Peyer's patch (tissue), 4 donors: Measurements from ENCODE around the gene RACK1.

ENCODE experiments used
- CTCF ChIP-seq, 6 experiments: fragments of 450-650 bp in 4 of 6; fragments of 200-600 bp in 2 of 6; sonication (generic) in 1 of 6; IDR thresholded peaks; one replicate each; pipeline ENCODE4 v1.5.1; 2017 to 2019; ENCODE audit warnings: antibody characterized with exemption in 6 of 6, mild to moderate bottlenecking in 3 of 6, moderate library complexity in 1 of 6
- POLR2A ChIP-seq, 2 donors: fragments of 450-650 bp; IDR thresholded peaks; one replicate each; pipeline ENCODE4 v1.5.1; 2017; ENCODE audit warnings: antibody characterized with exemption in 2 of 2, mild to moderate bottlenecking in 2 of 2, moderate library complexity in 2 of 2

- TF ChIP-seq CTCF (IDR thresholded peaks at IDR 0.05) (peak in 3 of 6 experiments; percentile 17 to 42 (median 37)), POLR2A (IDR thresholded peaks at IDR 0.05) (no peak)
Measured at GRCh38 chr5:181222630-181223057, 21.1 kb downstream of the RACK1 start.
